ENCODE results near the gene PPFIBP2. TPM values are rescaled to one million over a fixed set of nuclear protein-coding genes. Genes with fewer than 3 reads are reported as not detected.

Gene PPFIBP2
- total RNA-seq, 1 donor from 2014 or later, result 8.7 TPM

- Mint-ChIP-seq H3K9me3 (no peaks in the 10 kb centered on the region), H3K4me3 (no peak overlapping the region), H3K27me3 (ENCODE audit: insufficient read depth, low read depth) (peaks cover 13% of the 10 kb centered on the region), H3K27ac (no peak overlapping the region), H3K4me1 (peaks cover 16% of the 10 kb centered on the region), H3K36me3 (no peaks in the 10 kb centered on the region)
- no peak overlapping the region for H2AFZ ChIP-seq (replicated peaks)
- no peaks in the 10 kb centered on the region for H3K79me2 ChIP-seq (ENCODE audit: low read depth)
- H3K27me3 ChIP-seq, result no peaks in the 10 kb centered on the region
- H4K20me1 ChIP-seq (ENCODE audit: low read depth), result no peaks in the 10 kb centered on the region
- no peak overlapping the region for H3K9ac ChIP-seq
- H3K27ac ChIP-seq, result no peak overlapping the region
- peaks cover 16% of the 10 kb centered on the region for H3K4me1 ChIP-seq
- no peak overlapping the region for H3K4me3 ChIP-seq
- H3K4me2 ChIP-seq, result no peak overlapping the region
- no peaks in the 10 kb centered on the region for H3F3A ChIP-seq (ENCODE audit: low read depth)
- H3K36me3 ChIP-seq, result no peaks in the 10 kb centered on the region
- no peaks in the 10 kb centered on the region for H3K9me3 ChIP-seq (ENCODE audit: low read depth)
- DNase-seq (ENCODE audit: low spot score), result no peak
- TF ChIP-seq EZH2 (IDR thresholded peaks at IDR 0.05) (no peak), EZH2phosphoT487 (IDR thresholded peaks at IDR 0.05) (no peak), CTCF (IDR thresholded peaks at IDR 0.05) (no peak)
Observed at GRCh38 chr11:7540830-7541555, 27.2 kb downstream of the PPFIBP2 start.

- no peak overlapping the region for H2AFZ ChIP-seq (replicated peaks)
- H3K9ac ChIP-seq, result no peak overlapping the region
- no peaks in the 10 kb centered on the region for H3K36me3 ChIP-seq
- H3K4me1 Mint-ChIP-seq, result peaks cover 16% of the 10 kb centered on the region
- peaks cover 16% of the 10 kb centered on the region for H3K4me1 ChIP-seq
- H3K27me3 Mint-ChIP-seq (ENCODE audit: insufficient read depth, low read depth), result peaks cover 14% of the 10 kb centered on the region
- no peaks in the 10 kb centered on the region for H3K27me3 ChIP-seq
- H3K36me3 Mint-ChIP-seq, result no peaks in the 10 kb centered on the region
- no peaks in the 10 kb centered on the region for H3K79me2 ChIP-seq (ENCODE audit: low read depth)
- no peaks in the 10 kb centered on the region for H3K9me3 Mint-ChIP-seq
- no peak overlapping the region for H3K4me2 ChIP-seq
- H3K9me3 ChIP-seq (ENCODE audit: low read depth), result no peaks in the 10 kb centered on the region
- no peak for DNase-seq (ENCODE audit: low spot score)
- H4K20me1 ChIP-seq (ENCODE audit: low read depth), result no peaks in the 10 kb centered on the region
- H3K4me3 ChIP-seq, result no peak overlapping the region
- H3K4me3 Mint-ChIP-seq, result no peak overlapping the region
- H3K27ac ChIP-seq, result no peak overlapping the region
- H3K27ac Mint-ChIP-seq, result peak overlapping the region; percentile 32
- no peak for TF ChIP-seq EZH2phosphoT487 (IDR thresholded peaks at IDR 0.05)
- no peaks in the 10 kb centered on the region for H3F3A ChIP-seq (ENCODE audit: low read depth)
Observed at GRCh38 chr11:7543302-7543701, 29.5 kb downstream of the PPFIBP2 start.

GRCh38 chr11:7544021-7544420 is 30.2 kb downstream of the PPFIBP2 start:
- DNase-seq (ENCODE audit: low spot score), result no peak
- no peaks in the 10 kb centered on the region for H3K27me3 ChIP-seq
- Mint-ChIP-seq H3K27ac (no peak overlapping the region), H3K4me3 (no peak overlapping the region), H3K36me3 (no peaks in the 10 kb centered on the region), H3K9me3 (no peaks in the 10 kb centered on the region), H3K4me1 (peaks cover 13% of the 10 kb centered on the region), H3K27me3 (ENCODE audit: insufficient read depth, low read depth) (peaks cover 12% of the 10 kb centered on the region)
- H3K9me3 ChIP-seq (ENCODE audit: low read depth), result no peaks in the 10 kb centered on the region
- TF ChIP-seq EZH2 (IDR thresholded peaks at IDR 0.05) (no peak), CTCF (IDR thresholded peaks at IDR 0.05) (no peak), EZH2phosphoT487 (IDR thresholded peaks at IDR 0.05) (no peak)
- no peaks in the 10 kb centered on the region for H3F3A ChIP-seq (ENCODE audit: low read depth)
- H3K4me2 ChIP-seq, result no peak overlapping the region
- no peak overlapping the region for H3K9ac ChIP-seq
- peaks cover 15% of the 10 kb centered on the region for H3K4me1 ChIP-seq
- H3K27ac ChIP-seq, result no peak overlapping the region
- no peak overlapping the region for H3K4me3 ChIP-seq
- no peak overlapping the region for H2AFZ ChIP-seq (replicated peaks)
- H3K79me2 ChIP-seq (ENCODE audit: low read depth), result no peaks in the 10 kb centered on the region
- no peaks in the 10 kb centered on the region for H4K20me1 ChIP-seq (ENCODE audit: low read depth)
- no peaks in the 10 kb centered on the region for H3K36me3 ChIP-seq

- no peaks in the 10 kb centered on the region for H3F3A ChIP-seq (ENCODE audit: low read depth)
- no peak overlapping the region for H3K27ac Mint-ChIP-seq
- H3K4me3 ChIP-seq, result no peak overlapping the region
- H3K36me3 Mint-ChIP-seq, result no peaks in the 10 kb centered on the region
- H3K9ac ChIP-seq, result no peak overlapping the region
- peaks cover 12% of the 10 kb centered on the region for H3K4me1 Mint-ChIP-seq
- DNase-seq (ENCODE audit: low spot score), result no peak
- peaks cover 9% of the 10 kb centered on the region for H3K4me1 ChIP-seq
- no peak overlapping the region for H2AFZ ChIP-seq (replicated peaks)
- no peak overlapping the region for H3K4me2 ChIP-seq
- no peak overlapping the region for H3K27ac ChIP-seq
- TF ChIP-seq CTCF (IDR thresholded peaks at IDR 0.05), result no peak
- no peaks in the 10 kb centered on the region for H3K79me2 ChIP-seq (ENCODE audit: low read depth)
- no peaks in the 10 kb centered on the region for H3K36me3 ChIP-seq
- no peaks in the 10 kb centered on the region for H3K9me3 ChIP-seq (ENCODE audit: low read depth)
- H4K20me1 ChIP-seq (ENCODE audit: low read depth), result no peaks in the 10 kb centered on the region
- H3K4me3 Mint-ChIP-seq, result no peak overlapping the region
- H3K9me3 Mint-ChIP-seq, result no peaks in the 10 kb centered on the region
- H3K27me3 Mint-ChIP-seq (ENCODE audit: insufficient read depth, low read depth), result peaks cover 5% of the 10 kb centered on the region
- H3K27me3 ChIP-seq, result no peaks in the 10 kb centered on the region
Observed at GRCh38 chr11:7545611-7546010, 31.8 kb downstream of the PPFIBP2 start.

Measured in neural progenitor cell (in vitro differentiated cells).